HCT116 (cell line): Measurements from ENCODE around the gene GOLGA3. TPM values are rescaled to one million over a fixed set of nuclear protein-coding genes. Genes with fewer than 3 reads are reported as not detected.

Experiments
- ATAC-seq: fragments of 200-7000 bp; cut with Tn5 transposase; 2 replicates; pipeline ENCODE4 v1.9.1; 2020; ENCODE audit warnings: mild to moderate bottlenecking, moderate library complexity
- BruUV-seq: library from RNA; stranded (reverse); fragments of 400-500 nt; replicated peaks from 2 replicates; lab custom pipeline; 2021; lab: Mats Ljungman, UMichigan
- CTCF ChIA-PET: fragments of 300-600 bp; sonication (Branson Sonifier 250); formaldehyde crosslinking; loops from one replicate; lab custom pipeline; 2021; ENCODE audit warnings: antibody characterized with exemption; lab: Charles Lee
- POLR2A ChIA-PET: fragments of 300-600, 350-600 bp; sonication (Branson Sonifier 250); formaldehyde crosslinking; loops from one replicate; lab custom pipeline; 2021; ENCODE audit warnings: antibody characterized with exemption; lab: Charles Lee
- RAD21 ChIA-PET, 2 experiments: fragments of 300-600 bp; sonication (Branson Sonifier 250); formaldehyde crosslinking; loops; one replicate each; lab custom pipeline; 2023; ENCODE audit warnings: low total read pairs in 2 of 2; ENCODE audit not compliant: uncharacterized antibody in 2 of 2, unreplicated experiment in 2 of 2, low non-redundant PET in 1 of 2; lab: Charles Lee
- DNase-seq: peaks from one replicate; pipeline ENCODE4 v3.0.0-alpha.2; 2010; ENCODE audit warnings: low read depth, low spot score
- H2AFZ ChIP-seq: fragments of 200-600 bp; shearing (Covaris generic), sonication (generic); 2 replicates; pipeline ENCODE4 v1.6.1; 2017; ENCODE audit warnings: low read depth, mixed run types, mixed read lengths, antibody characterized with exemption, low read length; ENCODE audit not compliant: poor library complexity, severe bottlenecking
- H3K27ac ChIP-seq: 2 replicates; pipeline ENCODE4 v1.5.1; 2012; ENCODE audit warnings: low read depth, low read length
- H3K27me3 ChIP-seq: fragments of 200-600 bp; sonication (generic); 2 replicates; pipeline ENCODE4 v1.6.1; 2016; ENCODE audit warnings: mixed run types, low read length, mixed read lengths; ENCODE audit not compliant: insufficient read depth
- H3K36me3 ChIP-seq, 2 experiments: fragments of 200-500 bp in 1 of 2; fragments of 200-600 bp in 1 of 2; sonication (Bioruptor generic) in 1 of 2; sonication (generic) in 1 of 2; 2 replicates each; pipeline versions ENCODE4 v1.5.1 to v1.6.1; 2014 to 2016; ENCODE audit warnings: low read length in 2 of 2, inconsistent platforms in 1 of 2, mixed read lengths in 1 of 2, mixed run types in 1 of 2; ENCODE audit not compliant: insufficient read depth in 2 of 2, control insufficient read depth in 1 of 2
- H3K4me1 ChIP-seq, 2 experiments: fragments of 200-600 bp in 1 of 2; sonication (generic) in 1 of 2; 2 replicates each; pipeline versions ENCODE4 v1.5.1 to v1.6.1; 2012 to 2017; ENCODE audit warnings: low read length in 2 of 2, inconsistent platforms in 1 of 2, mild to moderate bottlenecking in 1 of 2, mixed read lengths in 1 of 2, mixed run types in 1 of 2, moderate library complexity in 1 of 2; ENCODE audit not compliant: insufficient read depth in 2 of 2, control insufficient read depth in 1 of 2
- H3K4me2 ChIP-seq: fragments of 200-600 bp; sonication (generic); 2 replicates; pipeline ENCODE4 v1.6.1; 2017; ENCODE audit warnings: mixed run types, low read length, mixed read lengths
- H3K4me3 ChIP-seq, 2 experiments: fragments of 200-600 bp in 1 of 2; sonication (generic) in 1 of 2; replicated peaks in 1 of 2; 2 replicates each; pipeline ENCODE4 v1.5.1; 2011 to 2016; ENCODE audit warnings: low read length in 2 of 2, control low read depth in 1 of 2, low read depth in 1 of 2, mild to moderate bottlenecking in 1 of 2, mixed read lengths in 1 of 2, mixed run types in 1 of 2
- H3K79me2 ChIP-seq: fragments of 200-600 bp; sonication (generic); 2 replicates; pipeline ENCODE4 v1.6.1; 2017; ENCODE audit warnings: mild to moderate bottlenecking, mixed run types, low read length, moderate library complexity, mixed read lengths; ENCODE audit not compliant: insufficient read depth
- H3K9ac ChIP-seq: fragments of 200-600 bp; sonication (generic); 2 replicates; pipeline ENCODE4 v1.6.1; 2016; ENCODE audit warnings: low read length, mixed read lengths
- H3K9me2 ChIP-seq: fragments of 200-600 bp; sonication (generic), shearing (Covaris generic); 2 replicates; pipeline ENCODE4 v1.6.1; 2017; ENCODE audit warnings: mixed run types, mild to moderate bottlenecking, moderate library complexity; ENCODE audit not compliant: insufficient read depth
- H3K9me3 ChIP-seq, 2 experiments: fragments of 200-500 bp in 1 of 2; fragments of 200-600 bp in 1 of 2; sonication (Bioruptor generic) in 1 of 2; sonication (generic) in 1 of 2; 2 replicates each; pipeline ENCODE4 v1.6.1; 2014 to 2017; ENCODE audit warnings: low read length in 2 of 2, mixed read lengths in 2 of 2, inconsistent platforms in 1 of 2, low read depth in 1 of 2, mild to moderate bottlenecking in 1 of 2, mixed run types in 1 of 2, moderate library complexity in 1 of 2; ENCODE audit not compliant: control insufficient read depth in 1 of 2, insufficient read depth in 1 of 2
- H4K20me1 ChIP-seq: fragments of 200-600 bp; sonication (generic), shearing (Covaris generic); 2 replicates; pipeline ENCODE4 v1.6.1; 2017; ENCODE audit warnings: mixed run types, mild to moderate bottlenecking, moderate library complexity; ENCODE audit not compliant: insufficient read depth
- CEBPB ChIP-seq: IDR thresholded peaks from 2 replicates; pipeline ENCODE4 v1.6.1; 2012; ENCODE audit warnings: low read depth
- EGR1 ChIP-seq: IDR thresholded peaks from 2 replicates; pipeline ENCODE4 v1.6.1; 2012; ENCODE audit warnings: low read depth
- ELF1 ChIP-seq: IDR thresholded peaks from 2 replicates; pipeline ENCODE4 v1.6.1; 2012; ENCODE audit warnings: low read depth, borderline replicate concordance
- EZH2 ChIP-seq: fragments of 200-600 bp; sonication (generic); IDR thresholded peaks from 2 replicates; pipeline ENCODE4 v1.6.1; 2017; ENCODE audit warnings: antibody characterized with exemption, mixed run types
- EZH2phosphoT487 ChIP-seq: fragments of 200-600 bp; IDR thresholded peaks from 2 replicates; pipeline ENCODE4 v1.6.1; 2018; ENCODE audit warnings: antibody characterized with exemption, borderline replicate concordance
- JUND ChIP-seq: IDR thresholded peaks from 2 replicates; pipeline ENCODE4 v1.6.1; 2012
- POLR2A ChIP-seq: IDR thresholded peaks from 2 replicates; pipeline ENCODE4 v1.7.0; 2011; ENCODE audit warnings: borderline replicate concordance; ENCODE audit not compliant: insufficient read depth, insufficient read length; ENCODE audit errors: extremely low read depth
- POLR2AphosphoS5 ChIP-seq: IDR thresholded peaks from 2 replicates; pipeline ENCODE4 v1.6.1; 2011; ENCODE audit warnings: mild to moderate bottlenecking, low read depth, low read length, moderate library complexity
- SIN3A ChIP-seq: IDR thresholded peaks from 2 replicates; pipeline ENCODE4 v1.6.1; 2012; ENCODE audit warnings: low read depth
- SP1 ChIP-seq: IDR thresholded peaks from 2 replicates; pipeline ENCODE4 v1.6.1; 2012; ENCODE audit warnings: low read depth
- YY1 ChIP-seq: IDR thresholded peaks from 2 replicates; pipeline ENCODE4 v1.6.1; 2011; ENCODE audit warnings: low read length, low read depth, moderate library complexity, mild to moderate bottlenecking; ENCODE audit not compliant: insufficient replicate concordance; ENCODE audit errors: extremely low read depth
- ZFX ChIP-seq: fragments of 450-650 bp; IDR thresholded peaks from 2 replicates; pipeline ENCODE4 v1.6.1; 2017
- intact Hi-C: fragments of 100-400 bp; cut with micrococcal nuclease; formaldehyde crosslinking; loops from 2 replicates; pipeline ENCODE4 v1.10.0; 2022
- total RNA-seq: library from RNA; stranded (reverse); gene quantifications from one replicate; pipeline ENCODE4 v1.2.1, GENCODE V29; 2021; ENCODE audit not compliant: unreplicated experiment
- TF ChIP-seq, protein P1 (sequence below): IDR thresholded peaks from 2 replicates; pipeline ENCODE4 v1.6.1; 2012

The GOLGA3 gene
- total RNA-seq, 1 experiment from 2014 or later: 35.1 TPM

DNA sequence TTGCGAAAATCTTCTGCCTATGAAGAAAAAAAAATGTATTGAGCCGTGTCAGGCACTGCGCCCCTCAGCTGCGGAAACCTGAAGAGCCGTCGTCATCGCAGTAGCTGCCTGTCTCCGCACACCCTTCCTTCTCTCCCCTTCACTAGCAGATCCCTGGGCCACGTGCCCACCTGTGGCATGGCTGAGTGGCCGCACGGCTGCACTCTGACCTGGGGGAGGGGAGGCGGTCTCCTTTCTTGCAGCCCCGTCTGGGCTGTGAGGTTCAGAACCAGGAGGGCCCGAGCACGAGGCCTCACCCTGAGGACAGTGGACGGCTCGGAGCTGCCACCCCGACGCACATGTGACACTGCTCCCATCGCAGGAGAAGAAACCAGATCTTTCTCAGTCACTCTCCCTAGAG, 93.2 kb downstream of the GOLGA3 start:
- no peak overlapping the region for H3K4me3 ChIP-seq
- TF ChIP-seq EZH2: no peak
- TF ChIP-seq, protein P1, sequence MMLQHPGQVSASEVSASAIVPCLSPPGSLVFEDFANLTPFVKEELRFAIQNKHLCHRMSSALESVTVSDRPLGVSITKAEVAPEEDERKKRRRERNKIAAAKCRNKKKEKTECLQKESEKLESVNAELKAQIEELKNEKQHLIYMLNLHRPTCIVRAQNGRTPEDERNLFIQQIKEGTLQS: no peak
- no peak for TF ChIP-seq YY1
- TF ChIP-seq CEBPB: no peak
- TF ChIP-seq ELF1: no peak
- TF ChIP-seq SP1: no peak
- TF ChIP-seq SIN3A: no peak
- TF ChIP-seq EGR1: no peak
- no peak for TF ChIP-seq POLR2AphosphoS5
- TF ChIP-seq ZFX: no peak
- TF ChIP-seq EZH2phosphoT487: no peak
- H3K9me3 ChIP-seq: no peaks in the 10 kb centered on the region
- 0 out of 2 replicates have a peak, but pooled peaks cover 5% of the 10 kb centered on the region for H3K79me2 ChIP-seq
- H3K27me3 ChIP-seq: no peaks in the 10 kb centered on the region
- POLR2A ChIA-PET: no interaction called here
- ATAC-seq: 0 out of 2 replicates have a peak, but pooled peaks have one; percentile 11
- no peak overlapping the region for H2AFZ ChIP-seq
- DNase-seq: no peak
- no peaks in the 10 kb centered on the region for H3K4me1 ChIP-seq
- no TSS peak for BruUV-seq
- peaks cover 47 to 54% of the 10 kb centered on the region in 2 experiments for H3K36me3 ChIP-seq
- H3K9me2 ChIP-seq: no peaks in the 10 kb centered on the region
- CTCF ChIA-PET: no interaction called here
- no peak overlapping the region for H3K27ac ChIP-seq
- H3K9ac ChIP-seq: no peak overlapping the region
- no peak overlapping the region for H3K4me2 ChIP-seq
- RAD21 ChIA-PET: no interaction called here
- no peaks in the 10 kb centered on the region for H4K20me1 ChIP-seq
- intact Hi-C loops: no loop called here

DNA sequence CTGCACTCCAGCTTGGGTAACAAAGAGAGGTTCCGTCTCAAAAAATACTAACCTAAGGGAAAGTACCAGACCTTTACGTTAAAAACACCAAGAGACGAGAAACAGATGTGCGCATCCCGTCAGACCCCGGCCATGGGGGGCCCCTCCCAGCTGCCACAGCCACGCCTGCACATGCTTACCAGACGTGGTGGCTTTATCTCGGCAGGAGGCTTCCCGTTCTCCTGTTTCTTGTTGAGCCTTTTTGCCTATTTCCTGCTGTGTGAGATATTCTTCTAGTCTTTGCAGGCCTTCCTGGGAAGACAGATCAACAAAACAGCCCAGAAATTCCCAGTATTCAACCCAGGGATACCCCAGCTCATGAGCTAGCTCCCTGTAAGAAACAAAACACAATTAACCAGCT, 94.5 kb downstream of the GOLGA3 start:
- H3K4me2 ChIP-seq: no peak overlapping the region
- H3K9me3 ChIP-seq: no peaks in the 10 kb centered on the region
- no peaks in the 10 kb centered on the region for H3K27me3 ChIP-seq
- no peak overlapping the region for H2AFZ ChIP-seq
- H3K4me3 ChIP-seq: no peak overlapping the region
- ChIA-PET CTCF (no interaction called here), POLR2A (no interaction called here), RAD21 (no interaction called here)
- no peaks in the 10 kb centered on the region for H3K9me2 ChIP-seq
- no peak for DNase-seq
- BruUV-seq: no TSS peak
- peaks cover 37 to 41% of the 10 kb centered on the region in 2 experiments for H3K36me3 ChIP-seq
- H4K20me1 ChIP-seq: no peaks in the 10 kb centered on the region
- no peak overlapping the region for H3K27ac ChIP-seq
- 0 out of 2 replicates have a peak, but pooled peaks cover 5% of the 10 kb centered on the region for H3K79me2 ChIP-seq
- peaks cover 0 to 3% of the 10 kb centered on the region in 2 experiments; a peak in 1 of 4 replicates for H3K4me1 ChIP-seq
- no peak overlapping the region for H3K9ac ChIP-seq
- TF ChIP-seq JUND: no peak
- TF ChIP-seq POLR2A: no peak
- intact Hi-C loops: no loop called here
- no peak for ATAC-seq
